Measurements from ENCODE around the gene KLHL13.

DNA sequence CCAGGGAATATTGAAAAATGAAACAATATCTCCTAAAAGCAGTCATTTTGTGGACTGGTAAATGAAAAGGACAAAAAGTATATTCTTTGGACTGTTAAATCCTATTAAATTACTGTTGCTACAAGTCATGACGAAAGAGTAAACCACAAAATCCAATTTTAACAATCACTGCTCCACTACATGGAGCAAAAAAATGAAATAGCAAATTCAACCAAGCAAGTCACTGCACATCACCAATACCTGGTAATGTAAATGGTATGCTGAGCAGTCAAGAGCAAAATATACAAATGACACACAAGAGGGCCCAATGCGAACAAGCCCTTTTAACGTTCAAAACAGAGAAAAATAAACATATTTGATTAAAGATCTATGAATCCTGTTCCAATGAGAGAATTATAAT, 126.2 kb downstream of the KLHL13 start:
- TF ChIP-seq, protein P1, sequence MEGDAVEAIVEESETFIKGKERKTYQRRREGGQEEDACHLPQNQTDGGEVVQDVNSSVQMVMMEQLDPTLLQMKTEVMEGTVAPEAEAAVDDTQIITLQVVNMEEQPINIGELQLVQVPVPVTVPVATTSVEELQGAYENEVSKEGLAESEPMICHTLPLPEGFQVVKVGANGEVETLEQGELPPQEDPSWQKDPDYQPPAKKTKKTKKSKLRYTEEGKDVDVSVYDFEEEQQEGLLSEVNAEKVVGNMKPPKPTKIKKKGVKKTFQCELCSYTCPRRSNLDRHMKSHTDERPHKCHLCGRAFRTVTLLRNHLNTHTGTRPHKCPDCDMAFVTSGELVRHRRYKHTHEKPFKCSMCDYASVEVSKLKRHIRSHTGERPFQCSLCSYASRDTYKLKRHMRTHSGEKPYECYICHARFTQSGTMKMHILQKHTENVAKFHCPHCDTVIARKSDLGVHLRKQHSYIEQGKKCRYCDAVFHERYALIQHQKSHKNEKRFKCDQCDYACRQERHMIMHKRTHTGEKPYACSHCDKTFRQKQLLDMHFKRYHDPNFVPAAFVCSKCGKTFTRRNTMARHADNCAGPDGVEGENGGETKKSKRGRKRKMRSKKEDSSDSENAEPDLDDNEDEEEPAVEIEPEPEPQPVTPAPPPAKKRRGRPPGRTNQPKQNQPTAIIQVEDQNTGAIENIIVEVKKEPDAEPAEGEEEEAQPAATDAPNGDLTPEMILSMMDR (IDR thresholded peaks at IDR 0.05; ENCODE audit: poor library complexity), result no peak
- TF ChIP-seq EZH2phosphoT487 (IDR thresholded peaks at IDR 0.05; ENCODE audit: low read depth, severe bottlenecking, unreplicated experiment) (no peak), EZH2 (IDR thresholded peaks at IDR 0.05; ENCODE audit: borderline replicate concordance) (no peak)
